AG10803 (cell line): ENCODE data around the gene TSPAN11.

Experiments used
- DNase-seq: peaks from one replicate; pipeline ENCODE4 v3.0.0; 2010; ENCODE audit warnings: low read depth
- H3K4me3 ChIP-seq: 2 replicates; pipeline ENCODE4 v1.5.1; 2011; ENCODE audit warnings: mild to moderate bottlenecking, low read length, control low read depth
- CTCF ChIP-seq: conservative IDR thresholded peaks from 2 replicates; pipeline ENCODE4 v1.5.1; 2011; ENCODE audit warnings: mild to moderate bottlenecking, low read length, control low read depth, inconsistent platforms

Gene TSPAN11

GRCh38 chr12:30910038-30910350, 16.6 kb upstream of the TSPAN11 start:
- no peak for TF ChIP-seq CTCF
- no peak overlapping the region for H3K4me3 ChIP-seq
- DNase-seq, result no peak

- H3K4me3 ChIP-seq, result no peak overlapping the region
- TF ChIP-seq CTCF, result no peak
- no peak for DNase-seq
Observed at GRCh38 chr12:30911207-30911606, 15.3 kb upstream of the TSPAN11 start.

GRCh38 chr12:30913323-30913722, 13.2 kb upstream of the TSPAN11 start:
- no peak for TF ChIP-seq CTCF
- no peak overlapping the region for H3K4me3 ChIP-seq
- no peak for DNase-seq

GRCh38 chr12:30914986-30915591, 11.5 kb upstream of the TSPAN11 start:
- no peak for DNase-seq
- TF ChIP-seq CTCF, result no peak
- H3K4me3 ChIP-seq, result no peak overlapping the region

- H3K4me3 ChIP-seq, result no peak overlapping the region
- DNase-seq, result no peak
- no peak for TF ChIP-seq CTCF
Observed at GRCh38 chr12:30923057-30923456, 3.5 kb upstream of the TSPAN11 start.

GRCh38 chr12:30925607-30926242, 823 bp upstream of the TSPAN11 start:
- TF ChIP-seq CTCF, result no peak
- DNase-seq, result no peak
- peak overlapping the region; percentile 44 for H3K4me3 ChIP-seq

- TF ChIP-seq CTCF, result no peak
- no peak for DNase-seq
- H3K4me3 ChIP-seq, result no peak overlapping the region; the same call in 1 of the 2 replicates
Observed at GRCh38 chr12:30927222-30927611, 669 bp downstream of the TSPAN11 start.
